HepG2 (cell line): ENCODE measurements around the gene NUDT3. TPM values are rescaled to one million over a fixed set of nuclear protein-coding genes. Genes with fewer than 3 reads are reported as not detected.

Experiments
- FOXK1 ChIP-seq: sonication (generic); formaldehyde crosslinking; IDR thresholded peaks from 2 replicates; pipeline ENCODE4 v1.4.0; 2020; ENCODE audit warnings: low read depth, missing genetic modification reagents, borderline replicate concordance
- GATA4 ChIP-seq: sonication (generic); IDR thresholded peaks from 2 replicates; pipeline ENCODE4 v1.6.1; 2016; ENCODE audit warnings: antibody characterized with exemption, low read depth, borderline replicate concordance
- GATAD2A ChIP-seq: IDR thresholded peaks from 2 replicates; pipeline ENCODE4 v1.6.1; 2016
- KAT2B ChIP-seq: fragments of 150-350 bp; IDR thresholded peaks from 2 replicates; pipeline ENCODE4 v1.6.1; 2014; ENCODE audit warnings: low read depth, low read length, borderline replicate concordance
- NFIB ChIP-seq: sonication (generic); formaldehyde crosslinking; IDR thresholded peaks from 2 replicates; pipeline ENCODE4 v1.9.0; 2021; ENCODE audit warnings: missing genetic modification reagents, mild to moderate bottlenecking, borderline replicate concordance
- PAF1 ChIP-seq: IDR thresholded peaks from 2 replicates; pipeline ENCODE4 v1.6.1; 2016; ENCODE audit warnings: missing genetic modification reagents, missing compliant biosample characterization
- RAD51 ChIP-seq: fragments of 450-650 bp; IDR thresholded peaks from 2 replicates; pipeline ENCODE4 v1.6.1; 2016; ENCODE audit warnings: borderline replicate concordance
- RBAK ChIP-seq: sonication (generic); formaldehyde crosslinking; IDR thresholded peaks from 2 replicates; pipeline ENCODE4 v1.5.1; 2020; ENCODE audit warnings: mild to moderate bottlenecking, missing genetic modification reagents
- RFXANK ChIP-seq: IDR thresholded peaks from 2 replicates; pipeline ENCODE4 v1.6.1; 2016
- ZBTB26 ChIP-seq: IDR thresholded peaks from 2 replicates; pipeline ENCODE4 v1.6.1; 2016; ENCODE audit warnings: missing compliant biosample characterization, missing genetic modification reagents, borderline replicate concordance
- ZNF143 ChIP-seq: sonication (generic); formaldehyde crosslinking; IDR thresholded peaks from 2 replicates; pipeline ENCODE4 v1.4.0; 2020; ENCODE audit warnings: missing genetic modification reagents
- ZNF468 ChIP-seq: sonication (generic); formaldehyde crosslinking; IDR thresholded peaks from 2 replicates; pipeline ENCODE4 v1.8.0; 2022; ENCODE audit warnings: mild to moderate bottlenecking, moderate library complexity, missing genetic modification reagents
- ZNF546 ChIP-seq: sonication (generic); formaldehyde crosslinking; conservative IDR thresholded peaks from 2 replicates; pipeline ENCODE4 v1.8.1; 2023; ENCODE audit warnings: mild to moderate bottlenecking, missing genetic modification reagents
- ZNF672 ChIP-seq: sonication (generic); formaldehyde crosslinking; IDR thresholded peaks from 2 replicates; pipeline ENCODE4 v1.8.1; 2022; ENCODE audit warnings: missing genetic modification reagents
- ZNF780A ChIP-seq: sonication (generic); formaldehyde crosslinking; IDR thresholded peaks from 2 replicates; pipeline ENCODE4 v1.8.0; 2022; ENCODE audit warnings: mild to moderate bottlenecking, missing genetic modification reagents, moderate library complexity
- ZNF788 ChIP-seq: sonication (generic); formaldehyde crosslinking; IDR thresholded peaks from 2 replicates; pipeline ENCODE4 v1.5.0; 2020; ENCODE audit warnings: mild to moderate bottlenecking, missing genetic modification reagents, borderline replicate concordance
- ZNF790 ChIP-seq: sonication (generic); formaldehyde crosslinking; IDR thresholded peaks from 2 replicates; pipeline ENCODE4 v1.8.0; 2022; ENCODE audit warnings: missing genetic modification reagents, mild to moderate bottlenecking, borderline replicate concordance
- ZSCAN21 ChIP-seq: sonication (generic); formaldehyde crosslinking; IDR thresholded peaks from 2 replicates; pipeline ENCODE4 v1.8.0; 2022; ENCODE audit warnings: mild to moderate bottlenecking, missing genetic modification reagents, moderate library complexity, borderline replicate concordance
- polyA plus RNA-seq, 8 experiments: library from polyadenylated mRNA; depleted of rRNA in 3 of 8; stranded (reverse) in 7 of 8; unstranded in 1 of 8; fragments of >200 nt; fragmentation: Illumina TruSeq in 4 of 8; extraction: Trizol in 4 of 8; gene quantifications; 2 replicates each; pipeline versions ENCODE4 v1.2.1 to v1.2.3, GENCODE V29; 2011 to 2016; ENCODE audit warnings: low read depth in 4 of 8, missing spikeins in 1 of 8, mixed read lengths in 1 of 8; ENCODE audit not compliant: insufficient read depth in 1 of 8
- total RNA-seq, 5 experiments: library from RNA; depleted of rRNA; stranded (reverse); fragments of >200 nt; fragmentation: Illumina TruSeq; extraction: Trizol; gene quantifications; 2 replicates each; pipeline ENCODE4 v1.2.3, GENCODE V29; 2016; ENCODE audit warnings: low read depth in 1 of 5
- TF ChIP-seq, protein P1 (sequence below): sonication (generic); formaldehyde crosslinking; IDR thresholded peaks from 2 replicates; pipeline ENCODE4 v1.4.0; 2020; ENCODE audit warnings: mild to moderate bottlenecking, missing genetic modification reagents
- TF ChIP-seq, protein P2 (sequence below): sonication (generic); formaldehyde crosslinking; IDR thresholded peaks from 2 replicates; pipeline ENCODE4 v1.9.0; 2021; ENCODE audit warnings: missing genetic modification reagents, borderline replicate concordance
- TF ChIP-seq, protein P3 (sequence below): sonication (generic); formaldehyde crosslinking; IDR thresholded peaks from 2 replicates; pipeline ENCODE4 v1.4.0; 2020; ENCODE audit warnings: missing genetic modification reagents, borderline replicate concordance

Gene NUDT3
- total and polyA plus RNA-seq, 2 of the 13 experiments (the other 11 are each of a cell fraction or from before 2014, with no cell fraction given), result 20.2 to 20.6 TPM

DNA sequence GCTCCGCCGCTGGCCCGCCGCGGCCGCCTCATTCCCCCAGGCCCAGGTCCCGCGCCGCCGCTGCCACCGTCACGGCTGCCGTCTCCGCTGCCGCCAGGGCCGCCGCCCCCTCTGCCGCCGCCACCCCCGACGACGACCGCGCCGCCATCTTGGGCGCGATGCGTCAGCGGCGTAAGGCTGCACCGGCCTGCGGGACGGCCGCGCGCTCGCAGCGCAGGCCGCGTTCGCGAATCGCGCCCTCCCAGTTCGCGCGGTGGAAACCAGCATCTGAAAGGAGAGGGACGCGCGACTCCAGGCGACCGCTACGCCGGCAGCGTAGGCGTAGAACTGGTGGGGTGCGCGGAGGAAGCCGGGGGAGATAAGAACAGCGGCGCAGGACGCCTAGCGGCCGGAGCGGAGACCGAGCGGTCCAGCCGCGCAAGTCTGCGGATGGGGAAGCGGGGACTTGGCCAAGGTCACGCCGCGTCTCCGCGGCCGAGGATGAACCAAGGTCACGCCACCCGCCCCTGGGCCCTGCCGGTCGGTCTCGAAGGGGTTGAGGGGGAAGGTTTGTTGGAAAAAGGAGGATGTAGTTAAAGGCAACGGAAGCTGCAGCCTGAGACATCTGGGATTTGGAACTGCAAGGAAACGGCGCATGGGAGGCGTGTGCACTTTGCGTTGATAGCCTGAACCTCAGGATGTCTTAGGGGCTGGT lies at the start of gene NUDT3 (continued):
- TF ChIP-seq, protein P1, sequence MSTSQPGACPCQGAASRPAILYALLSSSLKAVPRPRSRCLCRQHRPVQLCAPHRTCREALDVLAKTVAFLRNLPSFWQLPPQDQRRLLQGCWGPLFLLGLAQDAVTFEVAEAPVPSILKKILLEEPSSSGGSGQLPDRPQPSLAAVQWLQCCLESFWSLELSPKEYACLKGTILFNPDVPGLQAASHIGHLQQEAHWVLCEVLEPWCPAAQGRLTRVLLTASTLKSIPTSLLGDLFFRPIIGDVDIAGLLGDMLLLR (CRISPR knock-in tag), result peak; percentile 78
- TF ChIP-seq GATA4 (no peak; the same call in 1 of the 2 replicates), RFXANK (CRISPR knock-in tag) (peak; percentile 92; the same call in 1 of the 2 replicates), ZBTB26 (CRISPR knock-in tag) (peak; percentile 68; the same call in 1 of the 2 replicates), FOXK1 (CRISPR knock-in tag) (peak; percentile 85; the same call in 1 of the 2 replicates), ZNF788 (CRISPR knock-in tag) (peak; percentile 74; the same call in 1 of the 2 replicates), RAD51 (no peak), KAT2B (no peak), ZNF790 (peak; percentile 34; the same call in 1 of the 2 replicates), ZNF780A (CRISPR knock-in tag) (no peak; the same call in 1 of the 2 replicates), ZNF546 (no peak; the same call in 1 of the 2 replicates), ZNF143 (peak; percentile 51), NFIB (CRISPR knock-in tag) (no peak), RBAK (CRISPR knock-in tag) (no peak; the same call in 1 of the 2 replicates), PAF1 (no peak), GATAD2A (peak; percentile 85), ZNF468 (CRISPR knock-in tag) (no peak), ZSCAN21 (CRISPR knock-in tag) (peak; percentile 79; the same call in 1 of the 2 replicates), ZNF672 (CRISPR knock-in tag) (peak; percentile 87; the same call in 1 of the 2 replicates)
- TF ChIP-seq, protein P2, sequence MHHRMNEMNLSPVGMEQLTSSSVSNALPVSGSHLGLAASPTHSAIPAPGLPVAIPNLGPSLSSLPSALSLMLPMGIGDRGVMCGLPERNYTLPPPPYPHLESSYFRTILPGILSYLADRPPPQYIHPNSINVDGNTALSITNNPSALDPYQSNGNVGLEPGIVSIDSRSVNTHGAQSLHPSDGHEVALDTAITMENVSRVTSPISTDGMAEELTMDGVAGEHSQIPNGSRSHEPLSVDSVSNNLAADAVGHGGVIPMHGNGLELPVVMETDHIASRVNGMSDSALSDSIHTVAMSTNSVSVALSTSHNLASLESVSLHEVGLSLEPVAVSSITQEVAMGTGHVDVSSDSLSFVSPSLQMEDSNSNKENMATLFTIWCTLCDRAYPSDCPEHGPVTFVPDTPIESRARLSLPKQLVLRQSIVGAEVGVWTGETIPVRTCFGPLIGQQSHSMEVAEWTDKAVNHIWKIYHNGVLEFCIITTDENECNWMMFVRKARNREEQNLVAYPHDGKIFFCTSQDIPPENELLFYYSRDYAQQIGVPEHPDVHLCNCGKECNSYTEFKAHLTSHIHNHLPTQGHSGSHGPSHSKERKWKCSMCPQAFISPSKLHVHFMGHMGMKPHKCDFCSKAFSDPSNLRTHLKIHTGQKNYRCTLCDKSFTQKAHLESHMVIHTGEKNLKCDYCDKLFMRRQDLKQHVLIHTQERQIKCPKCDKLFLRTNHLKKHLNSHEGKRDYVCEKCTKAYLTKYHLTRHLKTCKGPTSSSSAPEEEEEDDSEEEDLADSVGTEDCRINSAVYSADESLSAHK (CRISPR knock-in tag), result no peak
- TF ChIP-seq, protein P3, sequence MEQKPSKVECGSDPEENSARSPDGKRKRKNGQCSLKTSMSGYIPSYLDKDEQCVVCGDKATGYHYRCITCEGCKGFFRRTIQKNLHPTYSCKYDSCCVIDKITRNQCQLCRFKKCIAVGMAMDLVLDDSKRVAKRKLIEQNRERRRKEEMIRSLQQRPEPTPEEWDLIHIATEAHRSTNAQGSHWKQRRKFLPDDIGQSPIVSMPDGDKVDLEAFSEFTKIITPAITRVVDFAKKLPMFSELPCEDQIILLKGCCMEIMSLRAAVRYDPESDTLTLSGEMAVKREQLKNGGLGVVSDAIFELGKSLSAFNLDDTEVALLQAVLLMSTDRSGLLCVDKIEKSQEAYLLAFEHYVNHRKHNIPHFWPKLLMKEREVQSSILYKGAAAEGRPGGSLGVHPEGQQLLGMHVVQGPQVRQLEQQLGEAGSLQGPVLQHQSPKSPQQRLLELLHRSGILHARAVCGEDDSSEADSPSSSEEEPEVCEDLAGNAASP (CRISPR knock-in tag), result peak; percentile 90; the same call in 1 of the 2 replicates
